Measurements from ENCODE around the gene TSPAN8.

- TF ChIP-seq, protein P1, sequence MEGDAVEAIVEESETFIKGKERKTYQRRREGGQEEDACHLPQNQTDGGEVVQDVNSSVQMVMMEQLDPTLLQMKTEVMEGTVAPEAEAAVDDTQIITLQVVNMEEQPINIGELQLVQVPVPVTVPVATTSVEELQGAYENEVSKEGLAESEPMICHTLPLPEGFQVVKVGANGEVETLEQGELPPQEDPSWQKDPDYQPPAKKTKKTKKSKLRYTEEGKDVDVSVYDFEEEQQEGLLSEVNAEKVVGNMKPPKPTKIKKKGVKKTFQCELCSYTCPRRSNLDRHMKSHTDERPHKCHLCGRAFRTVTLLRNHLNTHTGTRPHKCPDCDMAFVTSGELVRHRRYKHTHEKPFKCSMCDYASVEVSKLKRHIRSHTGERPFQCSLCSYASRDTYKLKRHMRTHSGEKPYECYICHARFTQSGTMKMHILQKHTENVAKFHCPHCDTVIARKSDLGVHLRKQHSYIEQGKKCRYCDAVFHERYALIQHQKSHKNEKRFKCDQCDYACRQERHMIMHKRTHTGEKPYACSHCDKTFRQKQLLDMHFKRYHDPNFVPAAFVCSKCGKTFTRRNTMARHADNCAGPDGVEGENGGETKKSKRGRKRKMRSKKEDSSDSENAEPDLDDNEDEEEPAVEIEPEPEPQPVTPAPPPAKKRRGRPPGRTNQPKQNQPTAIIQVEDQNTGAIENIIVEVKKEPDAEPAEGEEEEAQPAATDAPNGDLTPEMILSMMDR (conservative IDR thresholded peaks at IDR 0.05 in 1 of 2, IDR thresholded peaks at IDR 0.05 in 1 of 2; ENCODE audit: low read depth in 1 of 2, low read length in 2 of 2), result no peak
- no peak for TF ChIP-seq EZH2 (IDR thresholded peaks at IDR 0.05; ENCODE audit: low read length, missing control alignments)
Measured at GRCh38 chr12:71190822-71191221, 33.0 kb upstream of the TSPAN8 start.
